ENCODE measurements around the gene SPPL2A.

The SPPL2A gene

GRCh38 chr15:50685191-50685975, 80.1 kb downstream of the SPPL2A start:
- Histone ChIP-seq H3K4me3 (ENCODE audit: low read depth in 1 of 2, low read length in 2 of 2) (peak overlapping the region; percentile 97 to 99), H3K9ac (ENCODE audit: low read length) (peak overlapping the region; percentile 95), H3K9me3 (ENCODE audit: low read length) (no peaks in the 10 kb centered on the region), H3K27me3 (ENCODE audit: control insufficient read depth in 1 of 2, insufficient read depth in 2 of 2, low read length in 2 of 2) (no peaks in the 10 kb centered on the region), H3K27ac (ENCODE audit: low read depth, low read length) (peak overlapping the region; percentile 100), H3K36me3 (ENCODE audit: insufficient read depth, low read length) (peaks cover 10% of the 10 kb centered on the region), H3K4me1 (ENCODE audit: insufficient read depth, low read length) (peaks cover 29% of the 10 kb centered on the region)

DNA sequence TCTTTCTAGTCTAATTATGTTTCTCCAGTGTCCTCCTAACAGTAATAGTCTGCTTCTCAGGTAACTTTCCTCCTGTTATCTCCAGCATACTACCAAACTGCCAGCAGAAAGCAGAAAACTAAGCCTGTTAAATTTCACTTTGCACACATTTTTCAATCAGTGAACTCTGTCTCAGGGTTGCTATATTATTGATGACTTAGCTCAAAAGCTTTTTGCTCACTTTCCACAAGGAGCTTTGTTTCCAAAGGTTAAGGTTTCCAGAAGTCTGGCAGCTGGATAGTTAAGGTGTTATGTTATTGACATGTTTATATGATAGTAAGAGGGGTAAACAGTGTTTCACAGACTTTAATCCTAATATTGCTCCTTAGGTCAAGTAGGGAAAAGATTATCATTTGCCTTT, 84.0 kb downstream of the SPPL2A start:
- peaks cover 10% of the 10 kb centered on the region for H3K36me3 ChIP-seq (ENCODE audit: insufficient read depth, low read length)
- no peak overlapping the region for H3K4me3 ChIP-seq (ENCODE audit: low read depth in 1 of 2, low read length in 2 of 2)
- no peaks in the 10 kb centered on the region for H3K27me3 ChIP-seq (ENCODE audit: control insufficient read depth in 1 of 2, insufficient read depth in 2 of 2, low read length in 2 of 2)
- H3K4me1 ChIP-seq (ENCODE audit: insufficient read depth, low read length), result peaks cover 28% of the 10 kb centered on the region
- H3K9me3 ChIP-seq (ENCODE audit: low read length), result no peaks in the 10 kb centered on the region
- no peak overlapping the region for H3K27ac ChIP-seq (ENCODE audit: low read depth, low read length)
- no peak overlapping the region for H3K9ac ChIP-seq (ENCODE audit: low read length)

DNA sequence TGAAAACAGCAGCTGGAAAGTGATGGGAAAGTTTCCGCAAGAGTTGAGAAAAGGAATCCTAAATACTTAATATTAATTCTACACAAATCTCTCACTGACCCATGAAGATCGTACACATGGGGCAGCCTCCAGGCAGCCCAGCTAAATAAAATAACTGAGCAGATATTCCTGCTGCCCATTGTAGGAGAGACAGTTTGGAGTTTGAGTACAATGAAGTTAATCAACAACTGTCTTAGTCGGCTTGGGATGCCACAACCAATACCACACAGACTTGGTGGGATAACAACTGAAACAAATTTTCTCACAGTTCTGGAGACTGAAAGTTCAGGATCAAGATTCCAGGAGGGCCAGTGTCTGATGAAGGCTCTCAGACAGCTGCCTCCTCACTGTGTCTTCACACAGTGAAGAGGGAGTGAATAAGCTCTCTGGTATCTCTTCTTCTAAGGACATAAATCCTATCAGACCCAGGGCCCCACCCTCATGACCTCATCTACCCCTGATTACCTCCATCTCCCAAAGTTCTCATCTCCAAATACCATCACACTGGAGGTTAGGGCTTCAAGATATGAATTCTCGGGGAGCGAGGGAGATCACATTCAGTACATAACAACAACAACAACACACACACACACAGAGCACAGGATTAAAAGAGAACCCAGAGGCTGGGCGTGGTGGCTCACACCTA, 88.6 kb downstream of the SPPL2A start:
- H3K4me3 ChIP-seq (ENCODE audit: low read depth in 1 of 2, low read length in 2 of 2), result no peak overlapping the region
- no peaks in the 10 kb centered on the region for H3K9me3 ChIP-seq (ENCODE audit: low read length)
- no peak overlapping the region for H3K9ac ChIP-seq (ENCODE audit: low read length)
- H3K27ac ChIP-seq (ENCODE audit: low read depth, low read length), result no peak overlapping the region
- H3K4me1 ChIP-seq (ENCODE audit: insufficient read depth, low read length), result peaks cover 10% of the 10 kb centered on the region
- H3K27me3 ChIP-seq (ENCODE audit: control insufficient read depth in 1 of 2, insufficient read depth in 2 of 2, low read length in 2 of 2), result no peaks in the 10 kb centered on the region
- H3K36me3 ChIP-seq (ENCODE audit: insufficient read depth, low read length), result no peaks in the 10 kb centered on the region

DNA sequence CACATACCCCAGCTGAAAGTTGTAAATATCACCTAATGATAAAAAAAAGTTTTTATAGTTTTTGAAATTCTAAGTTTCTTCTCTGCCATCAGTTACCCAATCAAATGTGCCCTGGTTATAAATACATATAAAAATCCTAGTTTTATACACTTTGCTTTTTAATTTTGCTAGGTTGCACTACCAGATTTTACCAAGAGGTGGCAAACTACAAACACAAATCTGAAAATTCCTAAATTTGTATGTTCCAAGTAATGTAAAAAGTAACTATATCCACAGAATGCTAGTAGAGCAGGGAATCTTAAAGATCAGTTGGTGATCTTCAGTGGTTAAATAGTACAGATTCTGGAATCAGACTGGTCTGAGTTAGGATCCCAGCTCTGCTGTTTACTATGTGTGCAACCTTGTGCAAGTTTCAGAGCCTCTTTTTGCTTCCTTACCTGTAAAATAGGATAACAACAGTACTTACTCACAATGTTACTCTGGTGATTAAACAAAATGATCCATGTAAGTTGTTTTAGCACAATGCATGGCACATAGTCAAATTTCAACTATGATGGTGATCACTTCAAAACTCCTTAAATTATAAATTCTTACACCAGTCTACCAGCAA, 89.9 kb downstream of the SPPL2A start:
- Histone ChIP-seq H3K36me3 (ENCODE audit: insufficient read depth, low read length) (no peaks in the 10 kb centered on the region), H3K27me3 (ENCODE audit: control insufficient read depth in 1 of 2, insufficient read depth in 2 of 2, low read length in 2 of 2) (no peaks in the 10 kb centered on the region), H3K4me3 (ENCODE audit: low read depth in 1 of 2, low read length in 2 of 2) (no peak overlapping the region), H3K4me1 (ENCODE audit: insufficient read depth, low read length) (peaks cover 7% of the 10 kb centered on the region), H3K9ac (ENCODE audit: low read length) (no peak overlapping the region), H3K27ac (ENCODE audit: low read depth, low read length) (no peak overlapping the region), H3K9me3 (ENCODE audit: low read length) (no peaks in the 10 kb centered on the region)

DNA sequence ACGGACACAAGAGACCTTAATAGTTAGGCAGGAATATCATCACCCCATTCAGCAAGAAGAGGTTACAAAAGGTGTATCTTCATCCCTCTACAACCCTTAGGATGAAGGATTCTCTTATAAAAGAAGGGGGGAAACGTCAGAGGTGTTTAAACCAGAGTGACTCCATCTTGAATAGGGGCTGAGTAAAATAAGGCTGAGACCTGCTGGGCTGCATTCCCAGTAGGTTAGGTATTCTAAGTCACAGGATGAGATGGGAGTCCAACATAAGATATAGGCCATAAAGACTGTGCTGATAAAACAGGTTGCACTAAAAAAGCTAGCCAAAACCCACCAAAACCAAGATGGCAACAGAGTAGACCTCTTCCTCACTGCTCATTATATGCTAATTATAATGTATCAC, 95.4 kb downstream of the SPPL2A start:
- no peaks in the 10 kb centered on the region for H3K9me3 ChIP-seq (ENCODE audit: low read length)
- H3K4me1 ChIP-seq (ENCODE audit: insufficient read depth, low read length), result no peaks in the 10 kb centered on the region
- no peaks in the 10 kb centered on the region for H3K27me3 ChIP-seq (ENCODE audit: control insufficient read depth in 1 of 2, insufficient read depth in 2 of 2, low read length in 2 of 2)
- no peak overlapping the region for H3K4me3 ChIP-seq (ENCODE audit: low read depth in 1 of 2, low read length in 2 of 2)
- H3K27ac ChIP-seq (ENCODE audit: low read depth, low read length), result no peak overlapping the region
- no peak overlapping the region for H3K9ac ChIP-seq (ENCODE audit: low read length)
- H3K36me3 ChIP-seq (ENCODE audit: insufficient read depth, low read length), result no peaks in the 10 kb centered on the region

- no peaks in the 10 kb centered on the region for H3K27me3 ChIP-seq (ENCODE audit: control insufficient read depth in 1 of 2, insufficient read depth in 2 of 2, low read length in 2 of 2)
- H3K36me3 ChIP-seq (ENCODE audit: insufficient read depth, low read length), result no peaks in the 10 kb centered on the region
- H3K27ac ChIP-seq (ENCODE audit: low read depth, low read length), result no peak overlapping the region
- H3K4me1 ChIP-seq (ENCODE audit: insufficient read depth, low read length), result no peaks in the 10 kb centered on the region
- no peaks in the 10 kb centered on the region for H3K9me3 ChIP-seq (ENCODE audit: low read length)
- no peak overlapping the region for H3K9ac ChIP-seq (ENCODE audit: low read length)
- no peak overlapping the region for H3K4me3 ChIP-seq (ENCODE audit: low read depth in 1 of 2, low read length in 2 of 2)
Measured at GRCh38 chr15:50669611-50670010, 95.9 kb downstream of the SPPL2A start.

GRCh38 chr15:50665938-50666337, 99.6 kb downstream of the SPPL2A start:
- Histone ChIP-seq H3K27me3 (ENCODE audit: control insufficient read depth in 1 of 2, insufficient read depth in 2 of 2, low read length in 2 of 2) (no peaks in the 10 kb centered on the region), H3K4me3 (ENCODE audit: low read depth in 1 of 2, low read length in 2 of 2) (no peak overlapping the region), H3K4me1 (ENCODE audit: insufficient read depth, low read length) (no peaks in the 10 kb centered on the region), H3K9me3 (ENCODE audit: low read length) (no peaks in the 10 kb centered on the region), H3K36me3 (ENCODE audit: insufficient read depth, low read length) (no peaks in the 10 kb centered on the region), H3K27ac (ENCODE audit: low read depth, low read length) (no peak overlapping the region), H3K9ac (ENCODE audit: low read length) (no peak overlapping the region)

DNA sequence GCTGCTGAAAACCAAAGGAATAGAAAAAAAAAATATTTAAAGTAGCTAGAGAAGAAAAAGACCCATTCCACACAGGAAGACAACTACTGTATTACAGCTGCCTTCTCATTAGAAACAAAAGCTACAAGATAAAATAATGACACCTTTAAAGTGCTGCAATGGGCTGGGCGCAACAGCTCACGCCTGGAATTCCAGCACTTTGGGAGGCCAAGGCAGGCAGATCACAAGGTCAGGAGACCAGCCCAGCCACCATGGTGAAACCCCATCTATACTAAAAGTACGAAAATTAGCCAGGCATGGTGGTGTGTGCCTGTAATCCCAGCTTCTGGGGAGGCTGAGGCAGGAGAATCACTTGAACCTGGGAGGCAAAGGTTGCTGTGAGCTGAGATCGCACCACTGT, 110.0 kb downstream of the SPPL2A start:
- peaks cover 4% of the 10 kb centered on the region for H3K36me3 ChIP-seq (ENCODE audit: insufficient read depth, low read length)

DNA sequence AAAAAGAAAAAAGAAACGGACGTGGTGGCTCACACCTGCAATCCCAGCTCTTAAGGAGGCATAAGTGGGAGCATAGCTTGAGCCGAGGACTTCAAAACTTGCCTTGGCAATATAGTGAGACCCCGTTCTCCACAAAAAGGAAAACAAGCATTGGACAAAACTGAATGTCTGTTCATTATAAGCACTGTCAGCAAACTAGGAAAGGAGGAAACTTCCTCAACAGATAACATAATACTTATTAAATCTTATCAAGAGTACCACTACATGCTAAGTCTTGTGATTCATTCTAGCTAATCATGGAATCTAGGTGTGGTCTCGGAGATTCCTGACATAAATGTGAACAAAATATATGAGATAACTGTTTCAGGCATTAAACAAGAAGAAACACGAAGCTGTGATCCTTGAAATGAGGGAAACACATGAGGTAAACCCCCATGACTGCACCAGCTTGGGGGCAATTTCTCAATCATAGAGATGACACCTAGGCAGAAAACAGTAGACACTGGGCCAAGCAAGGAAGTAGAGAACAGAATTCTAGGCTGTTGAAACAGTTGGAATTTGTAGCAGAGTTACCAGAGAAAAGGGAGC, 112.3 kb downstream of the SPPL2A start:
- Histone ChIP-seq H3K9me3 (ENCODE audit: low read length) (no peaks in the 10 kb centered on the region), H3K27ac (ENCODE audit: low read depth, low read length) (no peak overlapping the region), H3K4me1 (ENCODE audit: insufficient read depth, low read length) (no peaks in the 10 kb centered on the region), H3K36me3 (ENCODE audit: insufficient read depth, low read length) (peaks cover 7% of the 10 kb centered on the region), H3K4me3 (ENCODE audit: low read depth in 1 of 2, low read length in 2 of 2) (no peak overlapping the region), H3K9ac (ENCODE audit: low read length) (no peak overlapping the region), H3K27me3 (ENCODE audit: control insufficient read depth in 1 of 2, insufficient read depth in 2 of 2, low read length in 2 of 2) (no peaks in the 10 kb centered on the region)

More for the DNA sequence above, 110.0 kb downstream of the SPPL2A start:
- Histone ChIP-seq H3K9me3 (ENCODE audit: low read length) (no peaks in the 10 kb centered on the region), H3K9ac (ENCODE audit: low read length) (no peak overlapping the region), H3K4me1 (ENCODE audit: insufficient read depth, low read length) (no peaks in the 10 kb centered on the region), H3K4me3 (ENCODE audit: low read depth in 1 of 2, low read length in 2 of 2) (no peak overlapping the region), H3K27me3 (ENCODE audit: control insufficient read depth in 1 of 2, insufficient read depth in 2 of 2, low read length in 2 of 2) (no peaks in the 10 kb centered on the region), H3K27ac (ENCODE audit: low read depth, low read length) (no peak overlapping the region)

GRCh38 chr15:50652671-50653070, 112.8 kb downstream of the SPPL2A start:
- Histone ChIP-seq H3K4me3 (ENCODE audit: low read depth in 1 of 2, low read length in 2 of 2) (no peak overlapping the region), H3K4me1 (ENCODE audit: insufficient read depth, low read length) (no peaks in the 10 kb centered on the region), H3K27ac (ENCODE audit: low read depth, low read length) (no peak overlapping the region), H3K27me3 (ENCODE audit: control insufficient read depth in 1 of 2, insufficient read depth in 2 of 2, low read length in 2 of 2) (no peaks in the 10 kb centered on the region), H3K9ac (ENCODE audit: low read length) (no peak overlapping the region), H3K36me3 (ENCODE audit: insufficient read depth, low read length) (peaks cover 7% of the 10 kb centered on the region), H3K9me3 (ENCODE audit: low read length) (no peaks in the 10 kb centered on the region)

Data from muscle layer of colon (tissue), 2 donors.